T-helper 2 cell treated with Interferon-gamma antibody and Interleukin-4, amounts not matched to agents 5 μg/mL and 100 μg/mL, for 36 hours (primary cell): ENCODE measurements around the gene ABHD10.

Source experiments
- DNase-seq: peaks from one replicate; pipeline ENCODE4 v3.0.0; 2021; ENCODE audit warnings: low spot score
- H3K27ac Mint-ChIP-seq: one replicate; pipeline ENCODE4 v1.8.0; 2021; ENCODE audit warnings: mild to moderate bottlenecking, mixed read lengths
- H3K27me3 Mint-ChIP-seq: one replicate; pipeline ENCODE4 v1.8.0; 2021; ENCODE audit warnings: low read depth, mixed read lengths
- H3K36me3 Mint-ChIP-seq: one replicate; pipeline ENCODE4 v1.8.0; 2021; ENCODE audit warnings: low read depth, mixed read lengths
- H3K4me1 Mint-ChIP-seq: one replicate; pipeline ENCODE4 v1.8.0; 2021; ENCODE audit warnings: low read depth, mixed read lengths
- H3K4me3 Mint-ChIP-seq: one replicate; pipeline ENCODE4 v1.8.0; 2022; ENCODE audit warnings: mild to moderate bottlenecking, moderate library complexity, mixed read lengths
- H3K9me3 Mint-ChIP-seq: one replicate; pipeline ENCODE4 v1.8.0; 2021; ENCODE audit warnings: mixed read lengths

The ABHD10 gene

DNA sequence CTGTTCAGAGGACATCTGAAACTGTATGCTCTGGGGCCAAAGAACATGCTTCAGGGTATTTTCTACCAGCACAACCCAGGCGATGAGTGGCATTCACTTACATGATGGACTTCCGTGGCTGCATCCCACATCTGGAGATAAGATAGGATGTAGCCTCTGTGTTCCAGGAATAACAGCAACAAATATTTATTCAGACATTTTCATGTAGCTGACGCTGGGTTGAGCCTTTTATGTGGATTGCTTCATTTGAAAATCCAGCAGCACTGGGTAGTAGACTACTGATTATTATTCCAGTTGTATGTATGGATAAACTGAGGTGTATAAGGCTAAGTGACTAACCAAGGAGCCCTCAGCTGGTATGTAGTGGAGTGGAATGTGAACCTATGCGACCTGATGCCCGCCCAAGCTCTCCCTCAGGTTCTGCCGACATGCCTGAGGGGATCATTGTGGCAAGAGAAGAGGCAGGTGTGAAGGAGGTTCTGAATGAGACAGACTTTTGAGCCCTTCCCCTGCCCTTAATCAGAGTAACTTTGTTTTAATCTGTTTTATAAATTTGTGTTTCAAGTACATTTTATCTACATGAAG lies 25.9 kb upstream of the ABHD10 start:
- DNase-seq = no peak
- no peak overlapping the region for H3K27ac Mint-ChIP-seq
- peaks cover 17% of the 10 kb centered on the region for H3K27me3 Mint-ChIP-seq
- no peak overlapping the region for H3K4me3 Mint-ChIP-seq
- no peaks in the 10 kb centered on the region for H3K9me3 Mint-ChIP-seq
- H3K36me3 Mint-ChIP-seq = no peaks in the 10 kb centered on the region
- no peaks in the 10 kb centered on the region for H3K4me1 Mint-ChIP-seq

DNA sequence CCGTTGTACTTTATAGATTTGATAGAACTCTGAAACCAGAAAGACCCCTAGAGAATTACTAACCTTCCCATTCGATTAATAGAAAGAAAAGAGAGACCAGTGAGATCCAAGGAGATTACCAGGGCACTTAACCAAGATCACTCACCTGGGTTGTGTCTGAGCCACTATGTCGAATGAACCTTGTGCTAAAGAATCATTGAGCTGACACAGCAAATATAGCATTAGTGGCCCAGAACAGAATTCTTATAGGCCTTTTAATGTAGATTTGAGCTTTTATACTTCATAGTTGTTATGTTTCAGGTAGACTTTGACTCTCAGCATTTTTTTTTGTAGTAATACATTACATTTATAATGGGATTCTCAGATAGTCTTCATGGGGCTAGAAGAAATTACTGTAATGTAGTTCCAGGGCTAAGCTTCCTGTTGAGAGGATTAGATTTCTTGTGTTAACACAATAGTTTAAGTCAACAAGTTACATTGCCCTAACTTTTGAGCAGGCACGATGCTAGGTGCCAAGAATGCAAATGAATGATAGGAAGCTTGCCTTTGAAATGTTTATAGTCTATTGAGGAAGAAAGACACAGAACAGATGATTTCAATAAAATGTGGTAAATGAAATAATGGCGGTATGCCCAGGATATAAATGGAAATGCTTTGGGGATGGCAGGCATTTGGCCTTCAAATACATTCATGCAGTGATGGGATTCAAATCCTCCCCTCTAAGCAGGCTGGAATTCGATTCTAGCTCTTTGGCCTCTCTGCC lies 24.4 kb upstream of the ABHD10 start:
- Mint-ChIP-seq H3K4me3 (no peak overlapping the region), H3K9me3 (no peaks in the 10 kb centered on the region), H3K4me1 (no peaks in the 10 kb centered on the region), H3K27ac (no peak overlapping the region), H3K27me3 (peaks cover 13% of the 10 kb centered on the region), H3K36me3 (no peaks in the 10 kb centered on the region)
- no peak for DNase-seq

DNA sequence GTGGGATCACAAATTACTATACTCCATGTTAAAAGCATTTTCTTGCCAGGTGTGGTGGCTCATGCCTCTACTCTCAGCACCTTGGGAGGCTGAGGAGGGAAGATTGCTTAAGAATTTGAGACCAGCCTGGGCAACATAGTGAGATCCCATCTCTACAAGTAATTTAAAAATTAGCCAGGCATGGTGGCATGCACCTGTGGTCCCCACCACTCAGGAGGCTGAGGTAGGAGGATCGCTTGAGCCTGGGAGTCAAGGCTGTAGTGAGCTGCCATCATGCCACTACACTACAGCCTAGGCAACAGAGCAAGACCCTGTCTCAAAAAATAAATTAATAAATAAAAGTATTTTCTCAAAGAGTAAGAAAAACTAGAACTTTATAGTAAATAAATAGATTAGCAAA lies 22.9 kb upstream of the ABHD10 start:
- Mint-ChIP-seq H3K27ac (no peak overlapping the region), H3K9me3 (no peaks in the 10 kb centered on the region), H3K4me3 (no peak overlapping the region), H3K4me1 (no peaks in the 10 kb centered on the region), H3K27me3 (peaks cover 9% of the 10 kb centered on the region), H3K36me3 (no peaks in the 10 kb centered on the region)
- DNase-seq = no peak

GRCh38 chr3:111956449-111956848 lies 22.4 kb upstream of the ABHD10 start:
- H3K4me1 Mint-ChIP-seq = no peaks in the 10 kb centered on the region
- H3K4me3 Mint-ChIP-seq = no peak overlapping the region
- no peak for DNase-seq
- no peaks in the 10 kb centered on the region for H3K36me3 Mint-ChIP-seq
- peaks cover 8% of the 10 kb centered on the region for H3K27me3 Mint-ChIP-seq
- H3K9me3 Mint-ChIP-seq = no peaks in the 10 kb centered on the region
- H3K27ac Mint-ChIP-seq = no peak overlapping the region

- Mint-ChIP-seq H3K4me1 (no peaks in the 10 kb centered on the region), H3K27me3 (peaks cover 6% of the 10 kb centered on the region), H3K4me3 (no peak overlapping the region), H3K36me3 (no peaks in the 10 kb centered on the region), H3K27ac (no peak overlapping the region), H3K9me3 (no peaks in the 10 kb centered on the region)
- DNase-seq = no peak
These were observed 21.7 kb upstream of the ABHD10 start for GRCh38 chr3:111956995-111957734.

DNA sequence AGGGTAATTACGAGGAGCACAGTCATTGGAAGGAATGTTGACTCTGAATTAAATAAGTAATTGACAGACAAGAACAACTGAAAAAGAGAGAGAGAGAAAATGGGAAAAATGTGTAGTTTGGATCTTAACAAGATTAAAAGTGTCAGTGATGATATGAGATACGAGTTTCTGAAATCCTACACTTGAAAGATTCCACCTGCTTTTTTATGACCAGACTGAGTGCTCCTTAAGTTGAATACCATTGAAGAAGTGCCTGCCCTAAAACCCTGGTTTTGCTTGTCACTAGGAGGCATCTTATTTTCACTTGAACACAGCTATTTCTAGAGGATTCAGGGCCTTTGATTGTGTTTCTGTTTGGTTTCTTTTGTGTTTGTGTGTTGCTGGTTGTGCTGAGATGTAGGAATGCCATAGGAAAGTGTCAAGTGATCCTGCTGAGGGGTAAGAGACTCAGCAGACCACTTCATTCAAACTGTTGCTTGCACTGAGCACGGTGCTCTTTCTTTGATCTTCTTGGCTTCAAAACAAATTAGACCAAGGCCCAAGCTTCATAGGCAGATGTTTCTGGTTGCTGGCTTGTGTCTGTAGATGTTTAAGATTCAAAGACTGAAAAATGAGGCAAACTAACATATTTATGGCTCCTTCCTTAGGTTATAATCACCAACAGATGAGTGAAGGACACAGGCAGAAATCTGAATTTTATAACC lies 17.2 kb upstream of the ABHD10 start:
- Mint-ChIP-seq H3K4me3 (no peak overlapping the region), H3K9me3 (no peaks in the 10 kb centered on the region)

GRCh38 chr3:111963424-111963823 lies 15.4 kb upstream of the ABHD10 start:
- DNase-seq = no peak
- no peak overlapping the region for H3K27ac Mint-ChIP-seq
- peaks cover 3% of the 10 kb centered on the region for H3K4me1 Mint-ChIP-seq
- H3K4me3 Mint-ChIP-seq = no peak overlapping the region
- no peaks in the 10 kb centered on the region for H3K27me3 Mint-ChIP-seq
- no peaks in the 10 kb centered on the region for H3K36me3 Mint-ChIP-seq
- no peaks in the 10 kb centered on the region for H3K9me3 Mint-ChIP-seq

More for the DNA sequence above, 17.2 kb upstream of the ABHD10 start:
- Mint-ChIP-seq H3K36me3 (no peaks in the 10 kb centered on the region), H3K4me1 (no peaks in the 10 kb centered on the region), H3K27ac (no peak overlapping the region), H3K27me3 (peaks cover 4% of the 10 kb centered on the region)
- DNase-seq = no peak

GRCh38 chr3:111965484-111965883 lies 13.3 kb upstream of the ABHD10 start:
- H3K36me3 Mint-ChIP-seq = no peaks in the 10 kb centered on the region
- no peak overlapping the region for H3K27ac Mint-ChIP-seq
- no peak overlapping the region for H3K4me3 Mint-ChIP-seq
- no peaks in the 10 kb centered on the region for H3K9me3 Mint-ChIP-seq
- no peaks in the 10 kb centered on the region for H3K27me3 Mint-ChIP-seq
- peaks cover 3% of the 10 kb centered on the region for H3K4me1 Mint-ChIP-seq
- DNase-seq = no peak

DNA sequence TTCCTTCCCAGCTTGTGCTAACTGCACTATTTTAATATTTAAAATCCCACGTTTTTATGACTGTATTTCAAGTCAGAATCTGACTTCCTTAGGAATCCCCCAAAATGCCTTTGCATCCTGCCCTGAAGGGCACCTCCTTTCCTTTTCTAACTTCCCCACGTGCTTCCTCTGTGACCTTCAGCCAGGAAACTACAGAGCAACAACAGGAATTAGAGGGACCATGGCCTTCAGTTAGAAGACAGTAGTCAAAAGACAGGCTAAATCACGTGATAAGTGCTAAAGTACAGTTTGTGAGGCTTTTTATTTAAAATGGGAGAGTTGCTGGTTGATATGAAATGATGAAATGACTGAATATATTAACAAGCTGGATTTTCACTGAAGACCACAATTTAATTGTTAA lies 11.8 kb upstream of the ABHD10 start:
- Mint-ChIP-seq H3K9me3 (no peaks in the 10 kb centered on the region), H3K27me3 (no peaks in the 10 kb centered on the region), H3K36me3 (no peaks in the 10 kb centered on the region), H3K4me1 (peaks cover 3% of the 10 kb centered on the region), H3K4me3 (no peak overlapping the region), H3K27ac (no peak overlapping the region)
- no peak for DNase-seq

GRCh38 chr3:111967651-111968274 lies 11.1 kb upstream of the ABHD10 start:
- H3K4me1 Mint-ChIP-seq = peaks cover 3% of the 10 kb centered on the region
- no peak overlapping the region for H3K27ac Mint-ChIP-seq
- H3K36me3 Mint-ChIP-seq = no peaks in the 10 kb centered on the region
- H3K9me3 Mint-ChIP-seq = no peaks in the 10 kb centered on the region
- peak; percentile 69 for DNase-seq
- no peaks in the 10 kb centered on the region for H3K27me3 Mint-ChIP-seq
- no peak overlapping the region for H3K4me3 Mint-ChIP-seq

DNA sequence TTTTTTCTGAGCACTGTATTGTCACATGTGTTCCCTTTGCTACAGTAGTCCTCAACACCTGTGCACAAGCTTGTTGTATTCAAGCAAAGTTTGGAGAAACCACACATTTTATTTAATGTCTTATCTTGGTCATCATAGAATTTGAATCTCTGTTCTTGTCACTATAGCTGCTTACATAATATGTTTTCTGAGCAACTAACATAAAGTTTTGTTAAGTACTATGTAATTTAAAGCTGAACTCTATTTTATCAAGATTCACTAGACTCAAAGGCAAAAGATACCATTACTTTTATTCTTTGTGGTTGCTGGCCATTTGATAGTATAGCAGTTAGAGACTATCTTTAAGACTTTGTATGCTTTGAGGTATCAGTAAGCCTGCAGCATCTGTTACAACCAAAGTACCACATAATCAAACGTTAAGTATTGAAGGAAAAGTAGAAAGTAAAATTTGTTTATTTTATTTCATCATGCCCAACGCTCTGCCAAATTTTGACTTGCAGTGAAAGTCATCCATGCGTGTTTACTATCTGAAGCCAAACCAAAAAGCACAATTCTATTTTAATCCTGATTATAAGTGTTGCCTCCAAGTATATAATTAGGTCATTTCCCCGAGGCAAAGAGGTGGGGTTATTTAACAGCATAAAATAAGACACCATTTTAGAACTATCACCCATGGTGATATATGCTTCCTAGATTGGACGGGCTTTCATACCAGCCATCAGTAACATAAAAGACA lies 10.3 kb upstream of the ABHD10 start:
- H3K27ac Mint-ChIP-seq = no peak overlapping the region
- no peaks in the 10 kb centered on the region for H3K9me3 Mint-ChIP-seq

GRCh38 chr3:111970376-111970775 lies 8.4 kb upstream of the ABHD10 start:
- H3K27me3 Mint-ChIP-seq = peaks cover 10% of the 10 kb centered on the region
- H3K36me3 Mint-ChIP-seq = no peaks in the 10 kb centered on the region
- H3K27ac Mint-ChIP-seq = no peak overlapping the region
- no peak for DNase-seq
- H3K4me1 Mint-ChIP-seq = peaks cover 3% of the 10 kb centered on the region
- H3K4me3 Mint-ChIP-seq = no peak overlapping the region
- H3K9me3 Mint-ChIP-seq = no peaks in the 10 kb centered on the region

More for the DNA sequence above, 10.3 kb upstream of the ABHD10 start:
- Mint-ChIP-seq H3K36me3 (no peaks in the 10 kb centered on the region), H3K4me1 (peaks cover 3% of the 10 kb centered on the region), H3K27me3 (peaks cover 3% of the 10 kb centered on the region), H3K4me3 (no peak overlapping the region)
- DNase-seq = no peak

- DNase-seq = no peak
- Mint-ChIP-seq H3K27me3 (peaks cover 17% of the 10 kb centered on the region), H3K36me3 (no peaks in the 10 kb centered on the region), H3K4me3 (no peak overlapping the region), H3K27ac (no peak overlapping the region), H3K9me3 (no peaks in the 10 kb centered on the region), H3K4me1 (peaks cover 3% of the 10 kb centered on the region)
These were observed 7.2 kb upstream of the ABHD10 start for GRCh38 chr3:111971533-111972130.
